Ammon's horn (tissue), 1 donor: ENCODE results near the gene PTP4A2.
"Not testable (repeated sequence)": the region's sequence is repeated elsewhere in the genome, so short reads cannot be mapped to it uniquely, and the experiment has no call there.

Source experiments
- DNase-seq: peaks from one replicate; pipeline ENCODE4 v3.0.0-alpha.2; 2016; ENCODE audit warnings: low spot score

PTP4A2 gene

GRCh38 chr1:31924839-31925238 lies 13.3 kb downstream of the PTP4A2 start:
- DNase-seq = no peak

- DNase-seq = peak; percentile 73
Observed at GRCh38 chr1:31923901-31924535, 14.2 kb downstream of the PTP4A2 start.

GRCh38 chr1:31920956-31921355 lies 17.2 kb downstream of the PTP4A2 start:
- DNase-seq = no peak

- DNase-seq = no peak
Observed at GRCh38 chr1:31919591-31919990, 18.6 kb downstream of the PTP4A2 start.

GRCh38 chr1:31915438-31915837 lies 22.7 kb downstream of the PTP4A2 start:
- no peak for DNase-seq

- DNase-seq = no peak
Observed at GRCh38 chr1:31913968-31914367, 24.2 kb downstream of the PTP4A2 start.

GRCh38 chr1:31912839-31913239 lies 25.3 kb downstream of the PTP4A2 start:
- DNase-seq = no peak

- no peak for DNase-seq
Observed at GRCh38 chr1:31911994-31912780, 26.0 kb downstream of the PTP4A2 start.

- DNase-seq = no peak
Observed at GRCh38 chr1:31910933-31911332, 27.2 kb downstream of the PTP4A2 start.

- no peak for DNase-seq
Observed at GRCh38 chr1:31909691-31910090, 28.5 kb downstream of the PTP4A2 start.

GRCh38 chr1:31906557-31906956 lies 31.6 kb downstream of the PTP4A2 start:
- no peak for DNase-seq

- DNase-seq = no peak
Observed at GRCh38 chr1:31905681-31906080, 32.5 kb downstream of the PTP4A2 start.

GRCh38 chr1:31905093-31905509 lies 33.1 kb downstream of the PTP4A2 start:
- DNase-seq = no peak

- no peak for DNase-seq
Observed at GRCh38 chr1:31904339-31905092, 33.7 kb downstream of the PTP4A2 start.

- no peak for DNase-seq
Observed at GRCh38 chr1:31902510-31902860, 35.7 kb downstream of the PTP4A2 start.

GRCh38 chr1:31901838-31902509 lies 36.2 kb downstream of the PTP4A2 start:
- DNase-seq = no peak

- no peak for DNase-seq
Observed at GRCh38 chr1:31900790-31901189, 37.4 kb downstream of the PTP4A2 start.

GRCh38 chr1:31897526-31898100 lies 40.6 kb downstream of the PTP4A2 start:
- DNase-seq = no peak

- DNase-seq = not testable (repeated sequence)
Observed at GRCh38 chr1:31895474-31896198, 42.5 kb downstream of the PTP4A2 start.

GRCh38 chr1:31891280-31891679 lies 46.9 kb downstream of the PTP4A2 start:
- DNase-seq = no peak

GRCh38 chr1:31888291-31888690 lies 49.9 kb downstream of the PTP4A2 start:
- no peak for DNase-seq
